GM12878 (cell line): ENCODE measurements around the gene B4GALT3. TPM values are rescaled to one million over a fixed set of nuclear protein-coding genes. Genes with fewer than 3 reads are reported as not detected.

Source experiments
- BHLHE40 ChIP-seq, 2 experiments: fragments of 450-650 bp in 1 of 2; IDR thresholded peaks; 2 replicates each; pipeline ENCODE4 v1.6.1; 2011 to 2017; ENCODE audit warnings: low read depth in 2 of 2, borderline replicate concordance in 1 of 2, improper control_type of control experiment in 1 of 2, low read length in 1 of 2, mild to moderate bottlenecking in 1 of 2
- CHD1 ChIP-seq: IDR thresholded peaks from 2 replicates; pipeline ENCODE4 v1.6.1; 2012; ENCODE audit warnings: low read depth, low read length, improper control_type of control experiment
- EP300 ChIP-seq, 2 experiments: fragments of 150-350 bp in 1 of 2; IDR thresholded peaks; 2 replicates each; pipeline ENCODE4 v1.6.1; 2011 to 2012; ENCODE audit warnings: low read depth in 2 of 2, low read length in 2 of 2, borderline replicate concordance in 1 of 2, improper control_type of control experiment in 1 of 2, inconsistent platforms in 1 of 2; ENCODE audit not compliant: control insufficient read depth in 1 of 2
- FOS ChIP-seq: IDR thresholded peaks from 3 replicates; pipeline ENCODE4 v1.6.1; 2011; ENCODE audit warnings: borderline replicate concordance; ENCODE audit not compliant: insufficient read length; ENCODE audit errors: extremely low read depth
- GABPA ChIP-seq: IDR thresholded peaks from 2 replicates; pipeline ENCODE4 v1.6.1; 2014; ENCODE audit warnings: antibody characterized with exemption, low read depth, mild to moderate bottlenecking, inconsistent platforms
- JUNB ChIP-seq: IDR thresholded peaks from 2 replicates; pipeline ENCODE4 v1.6.1; 2016; ENCODE audit warnings: antibody characterized with exemption, mild to moderate bottlenecking
- KAT2A ChIP-seq: conservative IDR thresholded peaks from 2 replicates; pipeline ENCODE4 v1.6.1; 2011; ENCODE audit warnings: low read depth, low read length; ENCODE audit not compliant: control insufficient read depth
- PAX8 ChIP-seq: fragments of 450-650 bp; IDR thresholded peaks from 2 replicates; pipeline ENCODE4 v1.6.1; 2017; ENCODE audit warnings: mild to moderate bottlenecking, moderate library complexity
- POLR2A ChIP-seq: IDR thresholded peaks from 2 replicates; pipeline ENCODE4 v1.6.1; 2011; ENCODE audit warnings: low read depth, mild to moderate bottlenecking, low read length
- POLR2AphosphoS2 ChIP-seq: IDR thresholded peaks from 2 replicates; pipeline ENCODE4 v1.6.1; 2011; ENCODE audit warnings: low read depth, mild to moderate bottlenecking, low read length, improper control_type of control experiment, moderate library complexity
- SMARCA5 ChIP-seq: fragments of 450-650 bp; IDR thresholded peaks from 2 replicates; pipeline ENCODE4 v1.6.1; 2017; ENCODE audit warnings: mild to moderate bottlenecking
- SP1 ChIP-seq: IDR thresholded peaks from one replicate; pipeline ENCODE4 v1.6.1; 2011; ENCODE audit warnings: low read depth, low read length
- TAF1 ChIP-seq: IDR thresholded peaks from 2 replicates; pipeline ENCODE4 v1.6.1; 2011; ENCODE audit warnings: mild to moderate bottlenecking, low read depth, low read length, borderline replicate concordance
- TCF12 ChIP-seq: IDR thresholded peaks from 2 replicates; pipeline ENCODE4 v1.6.1; 2011; ENCODE audit warnings: low read depth, mild to moderate bottlenecking, low read length
- YBX1 ChIP-seq: fragments of 450-650 bp; IDR thresholded peaks from 2 replicates; pipeline ENCODE4 v1.6.1; 2016; ENCODE audit warnings: antibody characterized with exemption
- ZNF384 ChIP-seq: IDR thresholded peaks from 2 replicates; pipeline ENCODE4 v1.6.1; 2012; ENCODE audit warnings: low read depth, mild to moderate bottlenecking, low read length, improper control_type of control experiment, borderline replicate concordance
- polyA plus RNA-seq, 11 experiments: library from polyadenylated mRNA; depleted of rRNA in 4 of 11; unstranded in 6 of 11; stranded (reverse) in 5 of 11; fragments of >200 nt; fragmentation: Nextera tagmentation in 4 of 11; fragmentation: Illumina TruSeq in 1 of 11; extraction: Ambion mirVana in 4 of 11; extraction: Trizol in 1 of 11; gene quantifications; 1 replicate in 1 of 11; 2 replicates in 10 of 11; pipeline versions ENCODE4 v1.2.1 to v1.2.3, GENCODE V29; 2011 to 2016; ENCODE audit warnings: inconsistent platforms in 2 of 11, missing spikeins in 2 of 11, low read depth in 1 of 11
- total RNA-seq, 4 experiments: library from RNA; depleted of rRNA in 3 of 4; stranded (reverse); fragments of >200 nt in 3 of 4; fragmentation: Illumina TruSeq in 1 of 4; extraction: Trizol in 1 of 4; gene quantifications; 2 replicates each; pipeline versions ENCODE4 v1.2.1 to v1.2.3, GENCODE V29; 2013 to 2021
- TF ChIP-seq, protein P1 (sequence below): fragments of 450-650 bp; conservative IDR thresholded peaks from 2 replicates; pipeline ENCODE4 v1.6.1; 2017; ENCODE audit warnings: mild to moderate bottlenecking, moderate library complexity
- TF ChIP-seq, protein P2 (sequence below): fragments of 450-650 bp; IDR thresholded peaks from 2 replicates; pipeline ENCODE4 v1.6.1; 2017; ENCODE audit warnings: mild to moderate bottlenecking
- TF ChIP-seq, protein P3 (sequence below): IDR thresholded peaks from 2 replicates; pipeline ENCODE4 v1.6.1; 2012; ENCODE audit warnings: low read depth, low read length, improper control_type of control experiment
- TF ChIP-seq, protein P4 (sequence below): fragments of 150-350 bp; IDR thresholded peaks from 2 replicates; pipeline ENCODE4 v1.6.1; 2014; ENCODE audit warnings: mild to moderate bottlenecking, low read depth, low read length

The B4GALT3 gene
- total and polyA plus RNA-seq, 10 of the 15 experiments (the other 5 are each of a cell fraction or from before 2014, with no cell fraction given) = 27.1 to 58.9 (median 42.6) TPM

DNA sequence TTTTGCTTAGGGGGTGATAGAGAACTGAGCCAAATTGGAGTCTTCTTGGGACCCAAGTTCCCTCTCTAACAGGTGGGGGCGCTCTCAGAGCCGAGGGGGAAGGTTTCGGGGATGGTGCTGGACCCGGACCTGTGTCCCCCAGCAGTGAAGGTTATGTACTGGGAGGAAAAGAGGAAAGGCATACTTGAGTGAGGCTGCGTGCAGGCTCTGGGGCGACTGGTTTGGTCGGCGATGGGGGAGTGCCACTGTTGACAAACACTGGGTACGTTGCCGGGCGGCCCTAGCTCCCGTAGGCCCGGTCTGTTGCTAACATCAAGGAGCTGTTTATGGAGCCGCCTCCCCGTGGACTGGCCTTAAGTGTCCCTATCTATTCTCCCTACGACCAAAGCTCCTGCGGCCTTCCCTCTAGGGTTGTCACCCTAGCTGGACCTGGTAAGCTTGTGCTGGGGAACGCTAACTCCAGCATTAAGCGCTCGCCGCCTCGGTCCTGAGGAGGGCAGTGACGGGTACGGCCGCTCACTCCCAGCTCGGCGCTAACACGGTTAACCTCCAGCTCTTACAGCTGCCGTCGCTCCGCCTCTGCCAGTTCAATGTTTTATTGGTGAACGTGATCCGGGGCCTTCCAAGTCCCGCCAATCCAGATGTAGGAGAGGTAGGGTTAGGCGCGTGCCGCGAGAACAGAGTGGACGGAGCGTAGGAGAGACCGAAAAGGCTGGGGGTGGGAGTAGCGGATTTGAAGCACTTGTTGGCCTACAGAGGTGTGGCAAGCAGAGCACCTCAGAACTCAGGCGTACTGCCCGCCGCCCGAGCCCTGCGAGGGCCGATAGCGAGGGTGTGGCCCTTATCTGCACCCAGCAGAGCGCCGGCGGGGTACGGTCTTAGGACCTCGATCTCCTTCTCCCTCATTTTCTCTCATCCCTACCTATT, 11.3 kb downstream of the B4GALT3 start, which contains the start of gene PPOX (continued):
- TF ChIP-seq TCF12 (peak; percentile 62; the same call in 1 of the 2 replicates), SP1 (peak; percentile 85), GABPA (no peak), EP300 (IDR thresholded peaks at IDR 0.05; ENCODE audit: borderline replicate concordance in 1 of 2, control insufficient read depth in 1 of 2, low read depth in 2 of 2, low read length in 2 of 2) (no peak; a peak in 1 of 4 replicates), BHLHE40 (IDR thresholded peaks at IDR 0.05; ENCODE audit: borderline replicate concordance in 1 of 2, low read depth in 2 of 2, low read length in 1 of 2) (peak; percentile 96 to 98), POLR2A (peak; percentile 88), JUNB (no peak), POLR2AphosphoS2 (peak; percentile 91), ZNF384 (no peak), FOS (peak; percentile 22), YBX1 (no peak), TAF1 (0 out of 2 replicates have a peak, but pooled peaks have one; percentile 24), CHD1 (0 out of 2 replicates have a peak, but pooled peaks have one; percentile 39), SMARCA5 (peak; percentile 66; the same call in 1 of the 2 replicates), KAT2A (no peak), PAX8 (no peak)
- TF ChIP-seq, protein P1, sequence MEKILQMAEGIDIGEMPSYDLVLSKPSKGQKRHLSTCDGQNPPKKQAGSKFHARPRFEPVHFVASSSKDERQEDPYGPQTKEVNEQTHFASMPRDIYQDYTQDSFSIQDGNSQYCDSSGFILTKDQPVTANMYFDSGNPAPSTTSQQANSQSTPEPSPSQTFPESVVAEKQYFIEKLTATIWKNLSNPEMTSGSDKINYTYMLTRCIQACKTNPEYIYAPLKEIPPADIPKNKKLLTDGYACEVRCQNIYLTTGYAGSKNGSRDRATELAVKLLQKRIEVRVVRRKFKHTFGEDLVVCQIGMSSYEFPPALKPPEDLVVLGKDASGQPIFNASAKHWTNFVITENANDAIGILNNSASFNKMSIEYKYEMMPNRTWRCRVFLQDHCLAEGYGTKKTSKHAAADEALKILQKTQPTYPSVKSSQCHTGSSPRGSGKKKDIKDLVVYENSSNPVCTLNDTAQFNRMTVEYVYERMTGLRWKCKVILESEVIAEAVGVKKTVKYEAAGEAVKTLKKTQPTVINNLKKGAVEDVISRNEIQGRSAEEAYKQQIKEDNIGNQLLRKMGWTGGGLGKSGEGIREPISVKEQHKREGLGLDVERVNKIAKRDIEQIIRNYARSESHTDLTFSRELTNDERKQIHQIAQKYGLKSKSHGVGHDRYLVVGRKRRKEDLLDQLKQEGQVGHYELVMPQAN = peak; percentile 83
- TF ChIP-seq, protein P2, sequence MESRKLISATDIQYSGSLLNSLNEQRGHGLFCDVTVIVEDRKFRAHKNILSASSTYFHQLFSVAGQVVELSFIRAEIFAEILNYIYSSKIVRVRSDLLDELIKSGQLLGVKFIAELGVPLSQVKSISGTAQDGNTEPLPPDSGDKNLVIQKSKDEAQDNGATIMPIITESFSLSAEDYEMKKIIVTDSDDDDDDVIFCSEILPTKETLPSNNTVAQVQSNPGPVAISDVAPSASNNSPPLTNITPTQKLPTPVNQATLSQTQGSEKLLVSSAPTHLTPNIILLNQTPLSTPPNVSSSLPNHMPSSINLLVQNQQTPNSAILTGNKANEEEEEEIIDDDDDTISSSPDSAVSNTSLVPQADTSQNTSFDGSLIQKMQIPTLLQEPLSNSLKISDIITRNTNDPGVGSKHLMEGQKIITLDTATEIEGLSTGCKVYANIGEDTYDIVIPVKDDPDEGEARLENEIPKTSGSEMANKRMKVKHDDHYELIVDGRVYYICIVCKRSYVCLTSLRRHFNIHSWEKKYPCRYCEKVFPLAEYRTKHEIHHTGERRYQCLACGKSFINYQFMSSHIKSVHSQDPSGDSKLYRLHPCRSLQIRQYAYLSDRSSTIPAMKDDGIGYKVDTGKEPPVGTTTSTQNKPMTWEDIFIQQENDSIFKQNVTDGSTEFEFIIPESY = no peak
- TF ChIP-seq, protein P3, sequence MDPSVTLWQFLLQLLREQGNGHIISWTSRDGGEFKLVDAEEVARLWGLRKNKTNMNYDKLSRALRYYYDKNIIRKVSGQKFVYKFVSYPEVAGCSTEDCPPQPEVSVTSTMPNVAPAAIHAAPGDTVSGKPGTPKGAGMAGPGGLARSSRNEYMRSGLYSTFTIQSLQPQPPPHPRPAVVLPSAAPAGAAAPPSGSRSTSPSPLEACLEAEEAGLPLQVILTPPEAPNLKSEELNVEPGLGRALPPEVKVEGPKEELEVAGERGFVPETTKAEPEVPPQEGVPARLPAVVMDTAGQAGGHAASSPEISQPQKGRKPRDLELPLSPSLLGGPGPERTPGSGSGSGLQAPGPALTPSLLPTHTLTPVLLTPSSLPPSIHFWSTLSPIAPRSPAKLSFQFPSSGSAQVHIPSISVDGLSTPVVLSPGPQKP = no peak; the same call in 1 of the 2 replicates
- TF ChIP-seq, protein P4, sequence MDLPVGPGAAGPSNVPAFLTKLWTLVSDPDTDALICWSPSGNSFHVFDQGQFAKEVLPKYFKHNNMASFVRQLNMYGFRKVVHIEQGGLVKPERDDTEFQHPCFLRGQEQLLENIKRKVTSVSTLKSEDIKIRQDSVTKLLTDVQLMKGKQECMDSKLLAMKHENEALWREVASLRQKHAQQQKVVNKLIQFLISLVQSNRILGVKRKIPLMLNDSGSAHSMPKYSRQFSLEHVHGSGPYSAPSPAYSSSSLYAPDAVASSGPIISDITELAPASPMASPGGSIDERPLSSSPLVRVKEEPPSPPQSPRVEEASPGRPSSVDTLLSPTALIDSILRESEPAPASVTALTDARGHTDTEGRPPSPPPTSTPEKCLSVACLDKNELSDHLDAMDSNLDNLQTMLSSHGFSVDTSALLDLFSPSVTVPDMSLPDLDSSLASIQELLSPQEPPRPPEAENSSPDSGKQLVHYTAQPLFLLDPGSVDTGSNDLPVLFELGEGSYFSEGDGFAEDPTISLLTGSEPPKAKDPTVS = no peak
